GM19035 (cell line): ENCODE measurements around the gene RAB10.
"Not testable (repeated sequence)": the region's sequence is repeated elsewhere in the genome, so short reads cannot be mapped to it uniquely, and the experiment has no call there.

Experiments used
- ATAC-seq: cut with Tn5 transposase; IDR thresholded peaks from one replicate; pipeline ENCODE4 v1.9.1; 2021; ENCODE audit not compliant: unreplicated experiment

RAB10 gene

DNA sequence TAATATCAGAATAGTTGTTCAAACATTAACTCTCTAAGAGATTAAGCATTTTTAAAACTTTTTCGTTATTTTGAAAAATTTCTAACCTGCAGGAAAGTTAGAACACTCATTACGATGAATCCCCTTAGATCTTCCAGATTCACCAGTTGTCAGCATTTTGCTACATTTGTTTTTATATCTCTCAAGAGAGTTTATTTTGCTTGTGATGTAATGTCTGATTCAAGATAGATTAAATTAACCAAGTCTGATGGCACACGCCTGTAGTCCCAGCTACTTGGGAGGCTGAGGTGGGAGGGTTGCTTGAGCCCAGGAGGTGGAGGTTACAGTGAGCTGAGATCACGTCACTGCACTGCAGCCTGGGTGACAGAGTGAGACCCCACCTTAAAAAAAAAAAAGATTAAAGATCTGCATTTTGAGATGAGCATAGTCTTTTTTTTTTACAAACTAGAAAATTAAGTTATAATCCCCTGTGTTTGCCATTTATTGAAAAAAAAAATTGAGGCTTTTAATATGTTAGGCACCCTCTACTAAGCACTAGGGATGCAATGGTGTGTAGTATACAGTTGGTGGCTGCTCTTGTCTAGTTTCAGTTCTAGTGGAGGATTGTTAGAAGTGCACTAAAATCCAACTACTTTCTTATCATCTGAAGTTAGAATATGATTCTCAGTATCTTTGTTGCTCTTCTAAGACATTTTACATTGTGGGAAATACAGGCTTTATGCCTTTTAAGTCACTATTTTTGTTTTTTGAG lies 20.9 kb downstream of the RAB10 start:
- ATAC-seq = no peak

- no peak for ATAC-seq
Observed at GRCh38 chr2:26058390-26058789, 24.5 kb downstream of the RAB10 start.

DNA sequence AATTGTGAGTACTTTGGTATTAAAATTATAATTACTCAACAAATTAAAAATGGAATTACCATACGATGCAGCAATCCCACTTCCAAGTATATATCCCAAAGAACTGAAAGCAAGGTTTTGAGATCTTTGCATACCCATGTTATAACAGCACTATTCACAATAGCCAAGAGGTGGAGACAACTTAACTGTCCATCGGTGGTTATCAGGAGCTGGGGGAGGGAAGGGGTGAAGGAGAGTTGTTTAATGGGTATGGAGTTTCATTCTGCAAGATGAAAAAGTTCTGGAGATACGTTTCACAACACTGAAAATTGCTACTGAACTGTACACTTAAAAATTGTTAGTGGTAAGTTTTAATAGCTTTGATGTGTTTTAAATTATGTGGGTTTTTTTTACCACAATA lies 25.7 kb downstream of the RAB10 start:
- ATAC-seq = no peak

- no peak for ATAC-seq
Observed at GRCh38 chr2:26061539-26061938, 27.7 kb downstream of the RAB10 start.

DNA sequence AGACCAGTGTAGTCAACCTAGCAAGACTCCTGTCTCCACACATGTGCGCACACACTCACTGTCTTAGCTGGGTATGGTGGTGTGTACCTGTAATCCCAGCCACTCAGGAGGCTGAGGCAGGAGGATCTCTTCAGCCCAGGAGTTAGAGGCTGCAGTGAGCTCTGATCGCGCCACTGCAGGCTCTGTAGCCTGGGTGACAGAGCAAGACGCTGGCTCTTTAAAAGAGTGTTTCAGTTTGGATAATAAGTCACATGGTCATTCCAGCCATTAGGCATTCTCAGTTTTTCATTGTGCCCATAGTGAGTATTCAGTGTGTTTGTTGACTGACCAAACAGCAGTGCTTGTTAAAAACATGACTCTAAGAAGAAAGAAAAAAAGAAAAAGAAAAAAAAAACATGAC lies 31.0 kb downstream of the RAB10 start:
- ATAC-seq = no peak

DNA sequence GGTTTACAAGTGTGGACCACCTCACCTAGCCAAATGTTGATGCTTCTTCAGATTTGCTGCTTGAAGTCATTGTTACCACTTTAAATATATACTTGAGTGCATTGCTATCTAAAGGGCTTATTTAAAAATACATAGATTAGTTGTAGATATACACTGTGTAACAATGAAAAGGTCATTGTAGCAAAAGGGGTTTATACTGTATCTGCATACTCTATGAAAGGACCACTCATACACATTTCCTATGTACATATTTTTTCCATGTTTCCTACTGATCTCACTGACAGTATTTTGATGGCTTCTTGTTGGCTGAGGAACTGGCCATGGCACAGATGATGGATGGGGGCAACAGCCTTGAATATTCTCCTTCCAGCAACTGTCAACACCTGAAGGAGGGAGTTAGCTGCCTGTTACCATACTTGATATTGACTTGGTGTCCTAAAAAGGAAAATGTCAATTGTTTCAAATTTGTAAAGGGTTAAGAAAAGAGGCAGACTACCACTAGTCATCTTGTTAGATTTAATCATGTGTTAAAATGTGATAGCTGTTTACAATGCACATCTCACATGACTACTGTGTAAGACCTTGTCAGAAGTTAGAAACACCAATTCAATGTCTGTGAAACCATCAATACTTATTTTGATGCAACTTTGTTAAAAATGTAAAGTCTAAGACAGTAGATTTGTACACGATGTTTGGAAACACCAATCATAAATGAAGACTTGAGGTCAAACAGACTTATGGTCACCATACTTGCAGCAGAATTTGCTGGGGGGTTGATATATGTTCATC lies 33.5 kb downstream of the RAB10 start:
- no peak for ATAC-seq

DNA sequence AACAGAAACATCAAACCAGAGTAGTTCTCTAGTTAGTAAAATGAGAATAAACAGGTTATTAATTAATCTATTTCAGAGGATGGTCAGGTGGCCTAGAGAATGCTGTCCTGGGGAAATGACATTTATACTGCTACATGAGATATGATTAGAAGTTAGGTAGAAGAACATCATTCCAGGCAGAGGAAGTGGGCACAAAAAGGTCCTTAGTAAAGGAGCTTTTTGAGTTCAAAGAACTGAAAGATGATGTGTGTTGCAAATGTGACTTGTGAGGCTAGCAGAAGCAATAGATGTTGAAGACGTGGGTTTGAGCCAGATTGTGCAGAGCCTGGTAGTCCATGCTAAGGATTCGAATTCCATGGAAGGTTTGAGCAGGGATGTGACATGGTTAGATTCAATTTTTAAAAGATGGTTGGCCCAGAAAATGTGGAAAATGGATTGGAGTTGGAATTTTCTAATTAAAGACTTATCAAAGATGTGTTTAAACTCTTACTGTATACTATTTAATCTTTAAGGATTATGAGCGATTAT lies 34.2 kb downstream of the RAB10 start:
- no peak for ATAC-seq

DNA sequence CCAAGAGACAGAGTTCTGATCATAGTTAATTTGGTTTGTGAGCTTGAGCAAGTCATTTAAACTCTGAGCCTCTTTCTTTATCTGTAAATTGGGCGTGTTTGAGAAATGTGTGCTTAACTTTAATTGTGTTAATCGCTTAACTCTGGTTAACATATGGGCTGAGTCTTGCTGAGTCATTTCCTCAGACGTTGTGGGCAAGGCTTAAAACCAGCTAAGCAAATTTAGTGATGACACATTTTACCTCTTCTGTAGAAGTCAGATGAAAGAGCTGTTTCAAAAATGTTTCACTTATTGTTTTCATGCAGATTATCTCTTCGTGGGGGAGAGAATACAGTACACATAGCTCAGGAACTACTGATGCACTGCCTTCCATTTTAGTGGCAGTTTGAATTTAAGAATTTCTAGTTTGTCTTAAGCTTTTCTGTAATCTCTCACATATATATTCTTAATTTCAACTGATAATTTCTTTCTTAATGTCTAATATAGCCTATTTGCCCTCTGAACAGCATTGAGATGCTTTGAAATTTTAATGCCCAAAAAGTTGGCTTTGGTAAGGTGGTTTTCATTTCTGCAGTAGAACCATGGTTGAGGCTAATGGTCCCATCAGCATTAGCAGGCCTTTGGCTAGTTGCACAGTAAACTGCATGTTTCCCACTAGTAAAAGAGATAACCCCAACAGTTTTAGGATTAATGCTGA lies 34.9 kb downstream of the RAB10 start:
- peak; percentile 83 for ATAC-seq

DNA sequence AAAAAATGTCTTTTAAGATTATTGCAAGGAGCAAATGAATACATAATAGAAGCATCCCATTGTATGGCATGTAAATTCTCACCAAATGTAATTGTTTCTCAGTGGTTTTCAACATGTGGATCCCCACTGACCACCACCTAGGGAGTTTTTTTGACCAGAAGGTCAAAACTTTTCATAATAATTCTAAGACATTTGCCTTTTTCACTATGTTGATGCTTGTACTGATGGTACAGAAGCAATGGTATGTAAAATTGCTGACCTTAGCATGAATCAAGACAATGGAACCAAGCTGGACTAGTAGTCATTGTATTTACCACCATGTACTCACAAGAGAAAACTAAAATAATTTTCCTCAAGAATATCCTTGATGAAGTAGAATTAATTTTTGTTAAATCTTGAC lies 36.8 kb downstream of the RAB10 start:
- ATAC-seq = no peak

- no peak for ATAC-seq
Observed at GRCh38 chr2:26072925-26073768, 39.3 kb downstream of the RAB10 start.

DNA sequence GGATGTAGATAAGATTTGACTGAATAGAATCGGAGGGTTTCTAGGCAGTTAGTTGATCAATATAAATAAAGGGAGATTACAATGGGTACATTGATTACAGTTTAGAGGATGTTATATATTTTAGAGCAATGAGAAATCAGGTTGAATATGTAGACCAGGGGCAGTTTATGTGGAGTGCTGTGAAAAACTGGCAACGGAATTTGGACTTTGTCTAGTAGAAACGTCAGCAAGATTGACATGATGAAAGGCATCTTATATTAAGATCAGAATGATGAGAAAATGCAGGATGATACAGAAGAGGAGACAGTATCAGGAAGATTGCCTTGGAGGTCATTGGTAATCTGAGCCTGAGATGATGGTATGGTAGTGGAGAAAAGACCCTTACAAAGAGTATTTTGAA lies 39.9 kb downstream of the RAB10 start:
- ATAC-seq = no peak

DNA sequence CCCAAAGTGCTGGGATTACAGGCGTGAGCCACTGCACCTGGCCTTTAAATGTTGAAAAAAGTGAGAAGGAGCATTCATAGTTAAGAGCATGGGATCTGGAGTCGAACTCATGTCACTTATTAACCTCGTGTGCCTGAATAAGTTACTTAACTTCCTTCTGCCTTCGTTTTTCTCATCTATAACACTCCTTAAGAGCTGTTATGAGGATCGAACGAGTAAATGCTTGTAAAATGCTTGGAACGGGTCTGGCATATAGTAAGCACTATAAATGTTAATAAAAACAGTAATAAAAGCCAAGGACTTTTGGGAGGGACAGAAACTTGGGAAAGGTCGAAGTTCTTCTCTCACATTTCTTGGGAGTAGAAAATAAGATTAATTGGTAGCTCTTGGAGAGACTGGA lies 40.8 kb downstream of the RAB10 start:
- ATAC-seq = no peak

GRCh38 chr2:26075173-26075572 lies 41.3 kb downstream of the RAB10 start:
- ATAC-seq = no peak

- ATAC-seq = no peak
Observed at GRCh38 chr2:26076001-26076587, 42.2 kb downstream of the RAB10 start.

DNA sequence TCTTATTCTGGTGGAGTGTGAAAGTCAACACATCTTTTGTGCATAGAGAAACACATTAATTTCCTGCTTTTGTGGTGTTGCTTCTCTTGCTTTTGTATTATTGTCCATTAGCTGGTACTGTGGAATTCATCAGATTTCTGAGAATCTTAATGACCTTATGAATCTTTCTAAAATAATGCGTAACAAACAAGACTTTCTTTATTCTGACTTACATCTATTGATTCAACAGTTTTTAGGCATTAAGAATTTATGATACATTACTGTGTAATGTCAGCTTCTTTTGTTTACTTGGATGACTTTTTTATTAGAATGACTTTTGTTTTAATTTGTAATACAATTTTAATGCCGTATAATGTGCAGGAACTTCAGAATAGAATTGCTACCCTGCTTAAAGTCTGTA lies 43.4 kb downstream of the RAB10 start:
- no peak for ATAC-seq

GRCh38 chr2:26078939-26079338 lies 45.1 kb downstream of the RAB10 start:
- ATAC-seq = no peak

- ATAC-seq = no peak
Observed at GRCh38 chr2:26080356-26080755, 46.5 kb downstream of the RAB10 start.

DNA sequence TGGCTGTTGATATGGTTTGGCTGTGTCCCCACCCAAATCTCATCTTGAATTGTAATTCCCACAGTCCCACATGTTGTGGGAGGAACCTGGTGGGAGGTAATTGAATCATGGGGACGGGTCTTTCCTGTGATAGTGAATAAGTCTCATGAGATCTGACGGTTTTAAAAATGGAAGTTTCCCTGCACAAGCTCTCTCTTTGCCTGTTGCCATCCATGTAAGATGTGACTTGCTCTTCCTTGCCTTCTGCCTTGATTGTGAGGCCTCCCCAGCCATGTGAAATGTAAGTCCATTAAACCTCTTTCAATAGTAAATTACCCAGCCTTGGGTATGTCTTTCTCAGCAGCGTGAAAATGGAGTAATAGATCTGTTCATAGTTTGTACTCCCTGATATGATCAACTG lies 47.0 kb downstream of the RAB10 start:
- not testable (repeated sequence) for ATAC-seq

GRCh38 chr2:26081556-26081955 lies 47.7 kb downstream of the RAB10 start:
- ATAC-seq = no peak

DNA sequence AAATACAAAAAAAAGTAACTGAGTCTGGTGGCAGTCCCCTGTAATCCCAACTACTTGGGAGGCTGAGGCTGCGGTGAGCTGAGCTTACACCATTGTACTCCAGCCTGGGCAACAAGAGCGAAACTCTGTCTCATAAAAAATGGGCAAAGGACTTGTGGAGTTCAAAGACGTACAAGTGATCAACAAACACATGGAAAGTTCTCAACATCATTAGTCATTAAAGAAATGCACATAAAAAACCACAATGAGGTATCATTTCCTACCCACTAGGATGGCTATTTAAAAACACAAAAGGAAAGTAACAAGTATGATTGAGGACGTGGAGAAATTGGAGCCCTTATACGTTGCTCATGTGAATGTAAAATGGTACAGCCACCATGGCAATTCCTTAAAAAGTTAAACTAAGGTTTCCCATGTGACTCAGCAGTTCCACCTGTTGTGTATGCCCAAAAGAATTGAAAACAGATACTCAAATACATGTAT lies 52.3 kb downstream of the RAB10 start:
- no peak for ATAC-seq
